Activated CD4-positive, alpha-beta T cell treated with anti-CD3 and anti-CD28 coated beads, Interleukin-2, amount 50 U/mL, for 24 hours (primary cell): ENCODE measurements around the gene TRAFD1.

ENCODE experiments used
- DNase-seq, 2 donors: peaks; one replicate each; pipeline ENCODE4 v3.0.0-alpha.2; 2020; ENCODE audit warnings: low read depth in 1 of 2, low spot score in 1 of 2

TRAFD1 gene

DNA sequence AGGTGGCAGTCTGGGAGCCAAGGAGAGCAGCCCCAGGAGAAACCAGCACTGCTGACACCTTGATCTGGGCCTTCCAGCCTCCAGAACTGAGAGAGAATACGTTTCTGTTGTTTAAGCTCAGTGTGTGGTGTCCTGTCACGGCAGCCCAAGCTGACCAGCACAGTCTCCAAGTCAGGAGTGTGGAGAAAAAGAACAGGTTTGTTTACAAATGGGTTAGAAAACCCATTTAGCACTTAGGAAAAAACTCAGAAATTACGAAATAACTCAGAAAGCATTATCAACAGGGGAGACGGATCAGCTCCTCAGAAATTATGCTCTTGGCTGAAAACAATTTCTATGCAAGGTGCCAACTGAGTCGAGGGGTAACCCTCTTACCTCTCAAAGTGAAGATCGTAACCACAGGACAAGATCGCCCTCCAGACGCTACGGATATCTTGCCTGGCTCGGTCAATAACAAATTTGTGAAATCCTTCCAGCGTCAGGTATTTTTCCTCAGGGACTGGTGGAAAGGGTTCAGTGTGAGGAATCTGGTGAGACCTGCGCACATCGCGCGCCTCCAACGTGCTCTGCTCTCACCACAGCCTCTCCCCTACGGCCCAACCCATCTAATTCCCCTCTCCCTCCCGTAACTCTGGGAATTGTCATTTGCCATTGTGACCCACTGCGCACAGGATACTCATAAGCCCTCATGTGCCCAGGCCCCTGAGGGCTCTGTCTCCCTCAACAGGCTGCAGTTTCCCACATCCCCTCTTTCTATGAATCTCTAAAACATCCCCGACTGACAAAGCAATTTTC lies 50.2 kb downstream of the TRAFD1 start:
- no peak for DNase-seq

DNA sequence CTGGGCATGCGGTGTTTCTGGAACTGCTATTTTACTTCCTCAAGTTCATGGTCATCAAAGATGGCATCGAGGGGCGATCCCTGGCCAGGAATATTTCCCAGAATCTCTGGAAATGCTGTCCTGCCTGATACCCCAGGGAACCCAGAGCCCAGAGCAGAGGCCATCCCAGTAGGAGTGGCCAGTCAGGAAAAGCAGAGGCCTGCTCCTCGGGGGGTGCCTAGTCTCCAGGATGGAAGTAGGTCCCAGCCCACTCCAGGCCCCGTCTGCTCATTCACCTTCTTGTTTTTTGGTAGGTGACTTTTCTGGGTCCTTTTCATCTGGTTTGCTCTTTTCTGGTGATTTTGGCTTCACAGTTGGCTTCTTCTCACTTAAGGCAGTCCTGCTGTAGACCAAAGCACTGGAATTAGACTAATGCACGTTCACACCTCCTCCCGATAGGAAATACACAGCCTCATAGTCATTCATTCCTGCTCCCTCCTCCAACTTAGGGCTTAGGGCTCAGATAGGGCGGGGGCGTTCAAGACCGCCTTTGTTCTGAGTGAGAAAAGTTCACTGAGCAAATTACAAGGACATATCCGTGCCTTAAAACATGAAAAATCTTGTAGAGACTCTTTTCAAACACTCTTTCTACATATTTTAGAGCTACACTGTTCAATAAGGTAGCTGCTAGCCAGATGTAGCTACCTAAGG lies 51.1 kb downstream of the TRAFD1 start:
- no peak for DNase-seq

DNA sequence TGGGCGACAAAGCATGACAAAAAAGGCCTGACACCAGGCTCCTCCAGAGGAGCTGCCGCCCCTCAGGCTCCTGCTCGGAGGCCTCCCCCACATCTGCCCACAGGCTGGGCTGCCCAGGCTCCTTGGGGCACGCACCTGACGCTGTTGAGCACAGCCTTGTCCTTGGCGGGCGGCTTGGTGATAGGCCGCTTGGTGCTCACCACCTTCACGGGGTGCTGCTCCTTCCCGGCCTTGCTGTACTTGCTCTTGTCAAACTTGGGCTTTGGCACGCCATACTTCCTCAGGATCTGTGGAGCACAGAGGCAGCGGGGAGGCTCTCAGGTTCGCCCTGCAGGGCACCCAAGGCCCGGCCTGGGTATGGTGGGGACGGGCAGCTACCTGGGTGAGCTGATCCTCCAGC lies 53.4 kb downstream of the TRAFD1 start:
- no peak for DNase-seq

DNA sequence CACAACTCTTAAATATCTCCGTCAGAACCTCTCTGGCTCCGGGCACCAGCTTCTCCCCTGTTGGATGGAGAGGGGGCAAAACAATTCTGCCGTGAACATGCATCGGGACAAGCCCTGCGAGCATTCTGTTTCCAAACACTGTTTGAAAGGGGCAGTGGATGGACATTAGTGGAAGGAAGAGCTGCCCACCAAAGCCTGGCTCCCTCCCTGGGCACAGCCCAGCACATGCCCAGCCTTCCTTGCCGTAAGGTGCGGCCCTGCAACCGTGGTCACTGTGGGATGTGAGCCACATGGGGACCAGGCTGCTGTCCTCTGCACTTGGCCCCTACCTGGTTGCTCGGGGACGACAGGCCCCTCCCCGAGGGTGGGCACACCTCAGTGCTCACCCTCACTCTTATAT lies 54.0 kb downstream of the TRAFD1 start:
- no peak for DNase-seq

DNA sequence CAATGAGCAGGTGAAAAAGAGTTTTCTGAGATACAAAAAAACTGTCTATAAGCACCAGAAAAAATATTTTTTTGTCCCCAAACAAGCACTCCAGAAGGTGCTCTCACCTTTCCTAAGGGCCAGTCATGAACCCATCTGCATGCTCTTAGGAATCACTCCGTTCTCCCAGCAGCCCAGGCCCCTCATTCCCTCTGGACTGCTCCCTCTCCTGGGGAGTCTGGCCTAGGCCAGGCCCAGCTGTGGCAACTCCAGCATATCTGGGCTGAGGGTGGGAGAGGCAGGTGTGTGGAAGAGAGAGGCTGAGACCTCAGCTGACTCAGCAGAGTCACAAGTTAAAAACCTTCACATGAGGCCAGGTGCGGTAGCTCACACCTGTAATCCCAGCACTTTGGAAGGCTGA lies 54.6 kb downstream of the TRAFD1 start:
- DNase-seq: no peak

DNA sequence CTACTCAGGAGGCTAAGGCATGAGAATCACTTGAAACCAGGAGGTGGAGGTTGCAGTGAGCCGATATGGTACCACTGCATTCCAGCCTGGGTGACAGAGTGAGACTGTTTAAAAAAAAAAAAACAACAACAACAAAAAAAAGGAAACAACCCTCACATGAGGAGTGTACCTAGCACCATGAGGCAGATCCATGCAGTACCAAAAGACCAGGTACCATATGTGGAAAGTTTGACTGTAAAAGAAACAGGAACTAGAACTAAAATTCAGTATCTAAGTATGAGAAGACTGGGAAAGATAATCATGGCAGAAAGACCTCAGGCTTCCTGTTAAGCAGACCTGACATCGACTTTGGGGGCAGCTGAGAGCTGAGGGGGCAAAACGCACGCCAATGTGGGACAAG lies 55.1 kb downstream of the TRAFD1 start:
- no peak for DNase-seq

DNA sequence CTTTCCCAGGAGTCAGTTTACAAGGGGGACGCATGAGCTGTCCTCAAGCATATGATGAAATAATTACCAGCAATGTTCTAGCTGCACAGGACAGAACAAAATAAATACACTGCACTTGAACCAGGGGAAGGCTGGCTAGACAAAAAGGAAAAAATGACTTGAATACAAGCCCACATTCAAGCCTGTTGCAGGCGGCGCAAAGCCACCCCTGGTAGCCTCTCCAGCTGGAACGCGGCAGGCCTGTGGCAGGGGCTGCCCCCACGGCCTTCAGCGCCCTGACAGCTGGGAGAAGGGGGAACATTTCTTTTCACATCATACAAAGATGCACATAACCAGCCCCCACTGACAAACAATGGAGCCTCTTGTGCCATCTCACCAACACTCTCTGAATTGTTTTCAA lies 57.1 kb downstream of the TRAFD1 start:
- DNase-seq: no peak

DNA sequence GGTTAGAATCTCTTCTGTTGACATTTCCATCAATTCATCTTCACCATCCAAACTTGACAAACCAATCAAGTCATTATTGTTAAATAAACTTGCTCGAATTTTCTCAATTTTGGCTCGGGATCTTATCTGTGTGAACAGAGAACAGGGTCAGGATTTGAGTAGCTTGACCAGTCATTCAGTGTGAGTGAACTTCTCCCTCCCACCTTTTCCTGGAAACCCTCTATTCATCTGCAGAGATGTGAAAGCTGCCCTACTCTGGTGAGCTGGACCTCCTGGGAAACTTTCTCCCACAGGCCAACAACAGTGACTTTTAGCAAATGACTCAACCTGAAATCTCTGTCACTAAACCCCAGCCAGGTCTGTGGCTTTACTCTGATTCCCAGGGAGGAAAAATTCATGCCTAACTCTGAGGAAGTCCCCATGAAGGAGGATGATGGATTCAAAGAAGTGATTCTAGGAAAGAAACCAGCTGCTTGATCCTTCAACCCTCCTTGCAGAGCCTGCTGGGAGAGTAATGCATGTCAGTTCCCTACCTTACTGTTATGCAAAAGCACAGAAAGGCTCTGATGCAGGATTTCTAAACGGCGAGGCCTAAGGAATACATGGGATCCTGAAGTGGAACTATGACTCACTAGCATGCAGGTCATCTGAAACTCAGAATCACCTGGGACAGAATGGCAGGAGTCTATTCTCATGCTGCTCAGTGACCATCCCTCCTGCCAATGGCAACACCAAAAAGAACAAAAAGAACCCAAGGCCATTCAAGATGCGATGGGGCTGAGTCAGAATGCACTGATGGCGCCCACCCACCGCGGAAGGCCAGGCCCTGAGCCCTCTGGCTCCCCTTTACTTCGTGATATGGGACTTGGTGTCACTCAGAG lies 58.0 kb downstream of the TRAFD1 start:
- DNase-seq: no peak

DNA sequence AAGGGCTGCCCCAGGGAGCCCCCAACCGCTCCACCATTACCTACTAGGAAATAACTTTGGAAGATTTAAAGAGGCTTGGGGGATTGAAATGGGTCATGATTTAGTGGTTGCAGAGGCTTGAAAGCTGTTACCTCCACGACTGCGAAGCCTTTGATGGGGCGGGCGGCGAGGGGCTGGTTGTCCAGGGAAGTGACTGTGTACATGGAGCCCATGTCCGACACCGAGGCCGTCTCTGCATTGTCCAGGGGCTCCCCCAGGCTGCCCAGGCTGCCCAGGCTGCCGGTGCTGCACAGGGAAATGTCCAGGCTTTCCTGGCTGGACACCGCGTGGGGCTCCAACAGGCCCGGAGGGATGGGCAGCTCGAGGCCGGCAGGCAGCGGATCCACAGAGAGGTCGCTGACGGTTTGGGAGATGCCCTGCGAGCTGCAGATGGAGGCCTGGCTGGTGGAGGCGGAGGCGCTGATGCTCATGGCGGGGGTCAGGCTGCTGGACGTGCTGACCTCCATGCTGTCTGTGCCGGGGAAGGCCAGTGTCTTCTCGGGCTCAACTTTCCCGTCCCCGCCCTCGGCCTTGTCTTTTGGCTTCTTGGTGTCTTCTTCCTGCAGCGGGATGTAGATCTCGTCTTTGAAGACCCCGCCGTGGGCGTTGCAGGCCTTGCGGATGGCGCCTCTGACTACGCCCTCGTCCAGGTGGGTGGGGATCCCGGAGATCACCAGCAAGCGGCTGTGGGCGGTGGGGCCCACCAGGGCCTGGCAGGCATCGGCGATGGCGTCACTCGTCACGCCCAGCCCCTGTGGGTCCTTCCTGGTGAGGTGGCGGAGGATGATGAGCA lies 58.9 kb downstream of the TRAFD1 start:
- no peak for DNase-seq

DNA sequence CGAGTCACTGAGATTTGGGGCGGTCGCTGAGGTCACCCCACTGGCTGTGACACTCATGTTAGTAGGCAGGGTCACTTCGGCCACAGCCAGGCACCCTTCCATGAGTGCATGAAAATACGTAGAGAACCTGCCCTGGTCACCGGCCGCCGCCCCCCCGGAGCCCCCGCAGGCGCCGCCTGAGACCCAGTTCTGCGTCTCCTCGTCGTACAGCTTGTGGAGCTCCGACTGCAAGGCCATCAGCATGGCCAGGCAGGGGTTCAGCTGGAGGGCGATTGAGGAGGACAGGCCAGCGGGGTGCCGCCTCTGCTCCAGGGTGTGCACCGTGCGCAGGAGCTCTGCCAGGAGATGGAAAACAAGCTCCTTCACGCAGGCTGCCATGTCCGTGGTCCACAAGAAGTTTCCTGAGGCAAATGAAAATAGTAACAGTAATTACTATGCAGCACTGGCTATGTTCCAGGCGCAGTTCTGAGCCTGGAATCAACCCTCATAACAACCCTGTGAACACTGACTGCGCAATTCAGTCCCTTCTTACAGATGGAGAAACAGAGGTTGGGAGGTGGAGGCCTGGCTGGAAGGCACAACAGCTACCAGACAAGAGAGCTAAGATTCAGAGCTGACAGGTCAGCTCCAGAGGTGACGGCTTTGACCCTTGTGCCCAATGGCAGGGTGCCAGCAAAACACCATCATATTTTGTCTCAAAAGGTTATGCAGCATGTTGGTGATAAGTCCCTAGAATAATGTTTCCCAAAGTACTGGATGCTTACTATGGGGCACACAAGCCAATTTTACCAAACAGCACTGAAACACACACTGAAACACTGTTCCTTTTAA lies 59.9 kb downstream of the TRAFD1 start:
- DNase-seq: no peak

DNA sequence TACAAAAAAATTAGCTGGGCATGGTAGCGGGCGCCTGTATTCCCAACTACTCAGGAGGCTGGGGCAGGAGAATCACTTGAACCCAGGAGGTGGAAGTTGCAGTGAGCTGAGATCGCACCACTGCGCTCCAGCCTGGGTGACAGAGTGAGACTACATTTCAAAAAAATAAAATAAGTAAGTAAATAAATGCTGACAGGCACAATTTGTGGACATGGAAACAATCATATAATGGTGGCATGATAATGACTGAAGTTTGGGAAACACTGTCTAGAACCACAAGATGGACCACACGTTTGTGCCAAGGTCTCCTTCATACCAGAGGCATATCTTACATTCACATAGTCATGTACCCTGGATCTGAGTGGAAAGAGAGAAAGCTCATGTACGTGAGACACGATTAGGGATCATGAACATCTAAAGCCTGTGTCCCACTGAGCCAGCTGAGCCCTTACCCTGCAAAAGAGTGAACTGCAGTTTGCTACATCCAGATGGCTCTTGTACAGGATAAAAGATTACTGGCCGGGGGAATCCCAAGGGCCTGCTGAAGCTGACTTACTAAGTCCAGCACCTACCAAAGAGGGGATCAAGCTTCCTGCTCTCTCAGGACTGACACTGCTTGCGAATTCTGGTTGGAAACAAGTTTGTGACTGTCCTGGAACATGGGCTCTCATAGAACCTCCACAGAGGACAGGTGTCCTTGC lies 62.9 kb downstream of the TRAFD1 start:
- no peak for DNase-seq

DNA sequence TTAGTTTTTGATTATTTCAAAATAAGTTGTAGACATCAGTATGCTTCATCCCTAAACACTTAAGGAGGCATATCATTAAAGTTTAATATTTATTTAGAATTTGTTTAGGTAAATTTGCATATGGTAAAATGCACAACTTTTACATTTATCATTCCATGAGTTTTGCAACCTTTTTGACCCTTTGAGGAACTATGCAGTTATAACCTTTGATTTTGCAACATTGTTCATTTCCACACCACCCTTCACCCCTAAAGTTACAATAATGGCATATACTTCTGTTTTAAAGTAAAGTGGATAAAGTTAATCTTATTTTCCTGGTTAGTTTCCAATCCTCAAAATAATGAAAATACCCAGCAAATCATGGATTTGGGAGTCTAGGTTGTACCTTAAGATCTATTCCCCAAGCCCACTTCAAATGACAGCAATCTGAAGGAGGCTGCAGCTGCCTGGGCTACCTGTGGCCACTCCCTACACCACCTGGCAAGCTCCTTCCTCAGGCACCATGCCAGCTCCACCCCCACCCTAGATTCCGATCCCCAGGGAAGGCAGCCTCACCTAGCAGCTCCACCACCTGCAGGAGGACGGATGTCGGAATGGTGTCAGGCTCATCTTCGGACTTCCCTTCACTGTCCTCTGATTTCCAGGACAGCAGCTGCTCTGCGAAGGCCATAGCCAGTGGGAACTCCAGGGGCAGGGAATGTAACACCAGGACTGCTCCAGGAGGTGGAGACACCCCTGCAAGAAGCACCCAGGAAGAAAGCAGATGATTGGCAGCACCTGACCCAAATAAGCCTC lies 65.1 kb downstream of the TRAFD1 start:
- no peak for DNase-seq

DNA sequence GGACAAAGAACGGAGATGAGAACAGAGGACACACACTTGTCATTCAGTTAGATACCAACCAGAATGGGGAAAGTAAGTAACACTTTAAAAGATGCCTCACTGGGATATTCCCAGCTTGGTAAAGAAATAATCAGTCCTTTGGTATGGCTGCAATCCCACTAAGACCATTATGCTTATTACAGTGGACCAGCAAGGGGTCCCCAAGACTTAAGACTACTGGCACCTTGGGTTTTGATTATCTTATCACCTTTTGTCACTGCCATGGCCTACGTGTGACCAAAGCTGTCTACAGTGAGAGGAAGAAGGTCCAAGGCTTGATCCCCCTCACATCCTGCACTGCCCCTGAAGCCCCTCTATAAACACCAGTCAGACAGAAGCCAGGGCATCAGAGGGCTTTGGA lies 65.8 kb downstream of the TRAFD1 start:
- DNase-seq: no peak

DNA sequence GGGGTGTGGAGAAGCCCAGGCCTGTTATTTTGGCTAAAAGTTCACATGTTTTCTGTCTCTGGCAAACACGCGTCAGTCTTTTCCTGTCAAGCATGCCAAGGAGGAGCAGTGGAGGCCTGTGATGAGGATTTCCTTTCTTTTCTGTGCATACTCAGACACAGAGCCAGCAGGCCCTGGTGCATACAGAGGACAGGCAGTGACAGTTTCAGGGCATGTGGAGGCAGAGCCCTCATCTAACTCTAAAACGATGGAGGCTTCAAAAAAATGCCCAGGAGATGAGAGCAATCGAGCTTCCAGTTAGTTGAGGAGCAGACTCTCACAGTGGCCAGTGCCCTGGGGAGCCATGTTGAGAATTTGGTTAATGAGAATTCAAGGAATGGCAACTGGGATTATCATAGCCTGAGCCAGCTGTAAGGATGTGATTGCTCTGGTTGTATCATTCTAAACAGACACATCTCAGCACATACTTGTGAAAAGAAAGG lies 66.5 kb downstream of the TRAFD1 start:
- no peak for DNase-seq

DNA sequence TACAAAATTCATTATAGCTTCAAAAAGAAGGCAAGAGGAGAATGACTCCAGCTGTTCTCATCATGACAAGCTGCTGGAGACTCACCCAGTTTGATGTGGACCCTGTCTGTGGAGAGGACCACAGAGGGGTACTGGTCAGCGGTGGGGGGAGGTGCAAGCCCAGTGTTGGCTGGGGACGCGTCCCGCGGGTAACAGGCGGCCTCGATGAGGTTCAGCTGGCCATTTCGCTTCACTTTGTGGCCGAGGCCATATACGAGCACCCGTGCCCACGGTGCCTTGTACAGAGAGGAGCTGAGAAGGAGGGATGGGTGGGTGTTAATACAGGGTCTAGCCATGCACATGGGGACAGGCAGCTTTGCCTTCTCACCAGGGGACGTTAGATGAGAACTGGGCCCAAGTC lies 67.1 kb downstream of the TRAFD1 start:
- no peak for DNase-seq

DNA sequence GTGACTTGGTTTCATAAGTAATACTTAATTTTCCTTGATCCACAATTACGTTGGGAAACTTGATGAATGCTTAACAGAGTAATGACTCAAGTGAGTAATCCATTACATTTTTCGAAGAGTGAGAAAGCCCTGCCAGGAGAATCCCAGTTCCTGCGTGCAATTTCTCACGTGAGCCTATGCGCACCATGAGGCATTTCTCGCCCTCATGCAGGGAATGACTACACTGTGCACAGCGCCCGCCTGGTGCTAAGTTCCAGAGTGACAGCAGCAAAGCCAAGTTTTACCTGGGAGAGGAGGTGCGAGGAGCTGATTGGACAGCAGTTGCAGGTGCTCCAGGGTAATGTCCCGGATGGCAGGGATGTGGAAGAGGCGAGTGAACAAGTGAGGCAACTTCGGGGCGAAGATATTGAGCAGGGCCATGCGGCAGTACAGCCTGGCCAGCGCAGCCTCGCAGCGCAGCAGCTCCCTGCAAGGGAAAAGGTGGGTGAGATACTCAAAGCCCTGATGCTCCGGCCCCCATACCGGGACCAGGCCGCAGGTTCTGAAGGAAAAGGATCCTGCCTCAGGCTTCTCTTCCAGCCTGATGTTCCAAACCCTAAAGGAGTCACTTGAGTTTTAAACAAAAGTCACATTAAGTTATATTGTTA lies 69.4 kb downstream of the TRAFD1 start:
- DNase-seq: no peak

DNA sequence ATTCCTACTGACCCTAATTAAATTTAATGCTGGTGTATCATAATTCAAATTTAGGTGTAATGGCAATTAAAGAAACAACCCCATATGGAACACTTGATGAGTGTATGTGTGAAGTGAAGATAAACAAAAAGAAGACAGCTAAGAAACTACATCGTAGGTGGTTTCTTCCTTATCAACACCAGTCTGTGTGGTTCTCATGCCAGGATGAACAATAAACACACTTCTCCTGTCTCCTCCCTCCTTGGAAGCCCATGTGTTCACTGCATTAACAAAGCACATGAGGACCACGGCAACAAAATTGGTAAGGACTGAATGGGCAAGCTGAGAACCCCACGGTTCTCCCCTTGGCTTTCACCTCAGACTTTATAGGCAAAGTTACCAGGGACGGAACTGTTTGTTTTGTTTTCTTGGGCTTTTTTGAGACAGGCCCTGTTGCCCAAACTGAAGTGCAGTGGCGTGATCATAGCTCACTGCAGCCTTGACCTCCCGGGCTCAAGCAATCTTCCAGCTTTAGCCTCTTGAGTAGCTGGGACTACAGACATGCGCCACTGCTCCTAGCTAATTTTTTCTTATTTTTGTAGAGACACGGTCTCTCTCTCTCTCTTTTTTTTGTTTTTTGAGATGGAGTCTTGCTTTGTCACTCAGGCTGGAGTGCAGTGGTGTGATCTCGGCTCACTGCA lies 71.0 kb downstream of the TRAFD1 start:
- no peak for DNase-seq
